Vagina (tissue), 2 donors: ENCODE data around the gene MIA. TPM values are rescaled to one million over a fixed set of nuclear protein-coding genes. Genes with fewer than 3 reads are reported as not detected.
A peak's percentile ranks its signal among the peaks of the same experiment; 100 is the strongest.

Experiments
- DNase-seq, 2 donors: peaks; one replicate each; pipeline ENCODE4 v3.0.0-alpha.2; 2017; ENCODE audit errors: extremely low spot score in 2 of 2
- H3K27ac ChIP-seq: fragments of 200-600 bp; sonication (generic); one replicate; pipeline ENCODE4 v1.5.1; 2019
- H3K27me3 ChIP-seq: fragments of 200-600 bp; sonication (generic); one replicate; pipeline ENCODE4 v1.5.1; 2019
- H3K36me3 ChIP-seq, 2 donors: fragments of 200-600 bp; sonication (generic); one replicate each; pipeline ENCODE4 v1.5.1; 2017 to 2019
- H3K4me1 ChIP-seq: fragments of 200-600 bp; sonication (generic); one replicate; pipeline ENCODE4 v1.5.1; 2019
- H3K4me3 ChIP-seq, 2 donors: fragments of 200-600 bp; sonication (generic); 1 replicate in 1 of 2; 2 replicates in 1 of 2; pipeline ENCODE4 v1.5.1; 2016 to 2019
- H3K9me3 ChIP-seq: fragments of 200-600 bp; sonication (generic); one replicate; pipeline ENCODE4 v1.5.1; 2019
- POLR2A ChIP-seq, 2 donors: fragments of 450-650 bp; IDR thresholded peaks; one replicate each; pipeline ENCODE4 v1.6.1; 2017; ENCODE audit warnings: antibody characterized with exemption in 2 of 2, mild to moderate bottlenecking in 2 of 2, moderate library complexity in 2 of 2
- POLR2AphosphoS5 ChIP-seq, 2 donors: sonication (generic); formaldehyde crosslinking; IDR thresholded peaks; one replicate each; pipeline ENCODE4 v1.9.0; 2017; ENCODE audit warnings: antibody characterized with exemption in 2 of 2, mild to moderate bottlenecking in 2 of 2, low read depth in 1 of 2; ENCODE audit not compliant: insufficient read depth in 1 of 2
- intact Hi-C: fragments of 100-400 bp; cut with DNase I; formaldehyde crosslinking; loops from one replicate; pipeline ENCODE4 v1.15.1; 2023
- total RNA-seq: library from RNA; depleted of rRNA; stranded (reverse); fragments of >200 nt; gene quantifications from one replicate; pipeline ENCODE4 v1.2.3, GENCODE V29; 2016
- TF ChIP-seq, protein P1 (sequence below), 3 experiments: fragments of 450-650 bp in 2 of 3; fragments of 200-600 bp in 1 of 3; sonication (generic) in 1 of 3; IDR thresholded peaks; one replicate each; pipeline ENCODE4 v1.5.1; 2017 to 2019; ENCODE audit warnings: antibody characterized with exemption in 3 of 3, mild to moderate bottlenecking in 2 of 3, moderate library complexity in 2 of 3

MIA gene
- total RNA-seq, 1 donor from 2014 or later, result 11.0 TPM

- Histone ChIP-seq H3K9me3 (no peaks in the 10 kb centered on the region), H3K36me3 (peaks cover 0 to 5% of the 10 kb centered on the region in 2 donors), H3K4me1 (peaks cover 27% of the 10 kb centered on the region), H3K4me3 (no peak overlapping the region), H3K27me3 (no peaks in the 10 kb centered on the region), H3K27ac (peak overlapping the region; percentile 45)
- TF ChIP-seq POLR2A (IDR thresholded peaks at IDR 0.05), result no peak
- TF ChIP-seq, protein P1, sequence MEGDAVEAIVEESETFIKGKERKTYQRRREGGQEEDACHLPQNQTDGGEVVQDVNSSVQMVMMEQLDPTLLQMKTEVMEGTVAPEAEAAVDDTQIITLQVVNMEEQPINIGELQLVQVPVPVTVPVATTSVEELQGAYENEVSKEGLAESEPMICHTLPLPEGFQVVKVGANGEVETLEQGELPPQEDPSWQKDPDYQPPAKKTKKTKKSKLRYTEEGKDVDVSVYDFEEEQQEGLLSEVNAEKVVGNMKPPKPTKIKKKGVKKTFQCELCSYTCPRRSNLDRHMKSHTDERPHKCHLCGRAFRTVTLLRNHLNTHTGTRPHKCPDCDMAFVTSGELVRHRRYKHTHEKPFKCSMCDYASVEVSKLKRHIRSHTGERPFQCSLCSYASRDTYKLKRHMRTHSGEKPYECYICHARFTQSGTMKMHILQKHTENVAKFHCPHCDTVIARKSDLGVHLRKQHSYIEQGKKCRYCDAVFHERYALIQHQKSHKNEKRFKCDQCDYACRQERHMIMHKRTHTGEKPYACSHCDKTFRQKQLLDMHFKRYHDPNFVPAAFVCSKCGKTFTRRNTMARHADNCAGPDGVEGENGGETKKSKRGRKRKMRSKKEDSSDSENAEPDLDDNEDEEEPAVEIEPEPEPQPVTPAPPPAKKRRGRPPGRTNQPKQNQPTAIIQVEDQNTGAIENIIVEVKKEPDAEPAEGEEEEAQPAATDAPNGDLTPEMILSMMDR (IDR thresholded peaks at IDR 0.05), result no peak
- DNase-seq, result no peak
- intact Hi-C loops, result no loop called here
These were observed 30.5 kb upstream of the MIA start for GRCh38 chr19:40744554-40745401.

DNA sequence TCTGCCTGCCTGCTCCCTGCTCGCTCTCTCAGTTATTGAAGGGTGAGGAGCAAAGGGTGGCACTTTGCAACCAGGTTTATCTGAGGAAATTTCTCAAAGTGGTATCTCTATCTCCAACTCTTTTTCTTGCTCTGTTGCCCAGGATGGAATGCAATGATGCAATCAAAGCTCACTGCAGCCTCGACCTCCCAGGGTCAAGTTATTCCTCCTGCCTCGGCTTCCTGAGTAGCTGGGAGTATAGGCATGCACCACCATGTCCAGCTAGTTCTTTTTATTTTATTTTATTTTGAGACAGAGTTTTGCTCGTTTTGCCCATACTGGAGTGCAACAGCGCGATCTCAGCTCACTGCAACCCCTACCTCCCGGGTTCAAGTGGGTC, 29.9 kb upstream of the MIA start:
- peaks cover 0 to under 1% of the 10 kb centered on the region in 2 donors for H3K36me3 ChIP-seq
- H3K27me3 ChIP-seq, result no peaks in the 10 kb centered on the region
- H3K27ac ChIP-seq, result peak overlapping the region; percentile 45
- no peaks in the 10 kb centered on the region for H3K9me3 ChIP-seq
- no peak overlapping the region for H3K4me3 ChIP-seq
- intact Hi-C loops, result no loop called here
- DNase-seq, result no peak
- H3K4me1 ChIP-seq, result peaks cover 24% of the 10 kb centered on the region
- TF ChIP-seq POLR2A (IDR thresholded peaks at IDR 0.05) (no peak), POLR2AphosphoS5 (IDR thresholded peaks at IDR 0.05; ENCODE audit: insufficient read depth in 1 of 2, low read depth in 1 of 2) (no peak)
- TF ChIP-seq, protein P1 (IDR thresholded peaks at IDR 0.05), result no peak

- H3K4me1 ChIP-seq, result peaks cover 20% of the 10 kb centered on the region
- TF ChIP-seq, protein P1 (IDR thresholded peaks at IDR 0.05), result no peak
- TF ChIP-seq POLR2AphosphoS5 (IDR thresholded peaks at IDR 0.05; ENCODE audit: insufficient read depth in 1 of 2, low read depth in 1 of 2), result no peak
- no peak for TF ChIP-seq POLR2A (IDR thresholded peaks at IDR 0.05)
- no peaks in the 10 kb centered on the region for H3K9me3 ChIP-seq
- no peak overlapping the region for H3K27ac ChIP-seq
- no peak overlapping the region for H3K4me3 ChIP-seq
- no peaks in the 10 kb centered on the region for H3K36me3 ChIP-seq
- no peaks in the 10 kb centered on the region for H3K27me3 ChIP-seq
- intact Hi-C loops, result no loop called here
- DNase-seq, result no peak
These were observed 27.8 kb upstream of the MIA start for GRCh38 chr19:40747536-40747935.

DNA sequence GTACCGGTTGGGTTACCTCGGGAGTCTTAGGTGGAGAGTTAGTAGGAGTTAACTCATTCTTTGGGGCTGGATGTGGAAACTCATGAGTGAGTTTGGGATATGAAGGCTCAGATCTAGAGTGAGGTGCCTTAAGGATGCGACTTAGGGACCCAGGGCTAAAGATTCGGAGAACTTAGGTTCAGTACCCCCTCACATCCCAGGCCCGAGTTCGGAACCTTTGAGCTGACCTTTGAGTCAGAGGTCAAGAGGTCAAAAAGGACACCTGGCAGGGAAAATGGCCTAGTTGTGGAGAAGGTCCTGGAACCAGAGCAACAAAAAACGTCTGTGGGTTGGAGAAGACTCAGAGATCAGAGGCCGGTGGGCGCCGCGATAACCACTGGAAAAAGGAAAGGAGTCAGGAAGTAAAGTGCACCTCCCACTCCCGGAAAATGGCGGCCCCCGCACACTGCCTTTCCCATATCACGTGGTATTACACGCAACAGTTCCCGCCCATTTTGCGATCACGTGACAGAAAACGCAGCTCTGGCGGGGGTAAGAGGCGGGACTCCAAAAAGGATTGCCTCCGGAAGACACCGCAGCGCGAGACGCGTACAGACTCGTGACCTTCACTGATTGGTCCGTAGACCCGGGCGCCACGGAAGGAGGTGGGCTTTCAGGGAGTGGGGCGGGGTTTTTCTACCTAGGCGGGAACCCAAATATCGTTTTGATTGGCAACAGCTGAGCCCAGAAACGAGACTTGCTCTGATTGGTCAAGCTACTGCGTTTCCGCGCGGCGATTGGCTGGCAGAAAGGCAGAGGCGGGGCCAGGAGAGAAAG, 25.1 kb upstream of the MIA start, which contains the start of gene ACTMAP:
Gene ACTMAP, minus strand, starts transcription at position 420 of the 816 bp plus-strand sequence. CDS start 674 bp downstream, outside the sequence.
- intact Hi-C loops, result loop anchor here (10.0 kb wide), 1 partner anchor 55 kb away; no protein-coding TSS in a partner anchor
- TF ChIP-seq POLR2A (IDR thresholded peaks at IDR 0.05) (peak; percentile 76 to 88), POLR2AphosphoS5 (IDR thresholded peaks at IDR 0.05; ENCODE audit: insufficient read depth in 1 of 2, low read depth in 1 of 2) (peak; percentile 63 to 93)
- TF ChIP-seq, protein P1 (IDR thresholded peaks at IDR 0.05), result no peak
- Histone ChIP-seq H3K4me3 (peak within 1 kb of the TSS; percentile 68 to 73), H3K27me3 (no peaks in the 10 kb centered on the region), H3K9me3 (no peaks in the 10 kb centered on the region), H3K27ac (peak within 1 kb of the TSS; percentile 92), H3K4me1 (peaks cover 45% of the 10 kb centered on the region), H3K36me3 (peaks cover 0 to 1% of the 10 kb centered on the region in 2 donors)
- DNase-seq, result peak; percentile 100
